GM18519 (cell line): ENCODE data around the gene TEX48.

Experiments used
- ATAC-seq: cut with Tn5 transposase; IDR thresholded peaks from one replicate; pipeline ENCODE4 v1.9.1; 2021; ENCODE audit warnings: mild to moderate bottlenecking, moderate library complexity; ENCODE audit not compliant: unreplicated experiment, low FRiP score

TEX48 gene

GRCh38 chr9:114694146-114694545 is 12.2 kb upstream of the TEX48 start:
- ATAC-seq, result no peak

GRCh38 chr9:114693248-114693855 is 11.4 kb upstream of the TEX48 start:
- ATAC-seq, result no peak

- ATAC-seq, result no peak
These were observed 9.9 kb upstream of the TEX48 start for GRCh38 chr9:114691956-114692295.

GRCh38 chr9:114691046-114691955 is 9.3 kb upstream of the TEX48 start:
- no peak for ATAC-seq

GRCh38 chr9:114690308-114690707 is 8.3 kb upstream of the TEX48 start:
- no peak for ATAC-seq

- no peak for ATAC-seq
These were observed 7.8 kb upstream of the TEX48 start for GRCh38 chr9:114689813-114690212.

- ATAC-seq, result no peak
These were observed 7.1 kb upstream of the TEX48 start for GRCh38 chr9:114688909-114689610.

- ATAC-seq, result no peak
These were observed 6.4 kb upstream of the TEX48 start for GRCh38 chr9:114688379-114688778.

- ATAC-seq, result no peak
These were observed 5.0 kb upstream of the TEX48 start for GRCh38 chr9:114687034-114687433.

- no peak for ATAC-seq
These were observed 4.0 kb upstream of the TEX48 start for GRCh38 chr9:114685951-114686350.

- no peak for ATAC-seq
These were observed 2.0 kb upstream of the TEX48 start for GRCh38 chr9:114684036-114684435.

GRCh38 chr9:114682846-114683245 is 854 bp upstream of the TEX48 start:
- ATAC-seq, result no peak

GRCh38 chr9:114680259-114681001 is 1.6 kb downstream of the TEX48 start:
- no peak for ATAC-seq

- ATAC-seq, result no peak
These were observed 3.2 kb downstream of the TEX48 start for GRCh38 chr9:114678795-114679194.

GRCh38 chr9:114678130-114678529 is 3.9 kb downstream of the TEX48 start:
- ATAC-seq, result no peak

GRCh38 chr9:114677418-114677817 is 4.6 kb downstream of the TEX48 start:
- no peak for ATAC-seq

- ATAC-seq, result no peak
These were observed 5.1 kb downstream of the TEX48 start for GRCh38 chr9:114676901-114677300.

- no peak for ATAC-seq
These were observed 7.0 kb downstream of the TEX48 start for GRCh38 chr9:114674798-114675540.

- ATAC-seq, result no peak
These were observed 7.8 kb downstream of the TEX48 start for GRCh38 chr9:114674076-114674797.
